CD4-positive, alpha-beta T cell treated with Interleukin-1 beta for 1 hour (primary cell): Measurements from ENCODE around the gene CAMK4.
A peak's percentile ranks its signal among the peaks of the same experiment; 100 is the strongest.
"Not testable (repeated sequence)": the region's sequence is repeated elsewhere in the genome, so short reads cannot be mapped to it uniquely, and the experiment has no call there.

Source experiments
- DNase-seq, 2 donors: peaks; one replicate each; pipeline ENCODE4 v3.0.0-alpha.2; 2020 to 2022

Gene CAMK4

DNA sequence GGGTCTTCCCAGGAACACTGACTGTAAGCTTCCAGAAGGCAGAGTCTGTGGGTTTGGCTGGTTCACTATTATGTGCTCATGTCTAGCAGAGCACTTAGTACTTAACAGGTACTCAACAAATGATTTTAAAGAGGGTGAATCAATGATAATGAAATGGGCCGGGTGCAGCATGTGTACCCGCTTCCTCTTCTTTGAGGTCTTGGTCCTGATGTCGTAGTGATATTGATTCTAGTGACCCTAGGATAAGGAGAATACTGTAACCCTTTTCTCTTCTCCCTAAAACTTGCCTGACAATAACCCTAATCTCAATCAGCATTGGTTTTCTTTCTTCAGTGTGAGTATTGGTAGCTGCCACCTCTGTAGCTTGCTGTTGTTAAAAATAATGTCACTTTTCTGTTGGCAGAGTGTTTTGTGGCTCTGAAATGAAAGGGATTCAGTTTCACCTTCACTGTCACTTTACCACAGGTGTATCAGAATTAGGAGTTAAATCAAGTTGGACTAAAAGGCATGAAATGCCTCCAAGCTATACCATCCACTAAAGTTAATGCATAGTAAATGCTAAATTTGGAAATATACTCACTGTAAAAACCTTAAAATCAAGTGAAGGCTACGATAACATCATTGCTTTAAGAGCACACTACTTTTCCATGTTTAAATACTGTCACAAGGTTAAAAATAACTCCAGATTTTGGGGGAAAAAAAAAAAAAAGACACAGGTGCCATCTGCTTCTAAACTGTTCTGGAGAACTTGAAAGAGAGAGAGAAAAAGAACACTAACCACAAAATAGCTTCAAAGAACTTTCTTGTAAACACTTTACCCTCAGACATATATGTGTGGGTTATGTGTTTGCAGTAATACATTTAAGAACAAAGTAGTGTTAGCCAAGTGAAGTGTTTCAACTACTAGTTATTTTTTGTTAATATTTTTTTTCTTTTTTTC lies 6.0 kb downstream of the CAMK4 start:
- DNase-seq = peak in 1 of 2 donors; percentile 57

DNA sequence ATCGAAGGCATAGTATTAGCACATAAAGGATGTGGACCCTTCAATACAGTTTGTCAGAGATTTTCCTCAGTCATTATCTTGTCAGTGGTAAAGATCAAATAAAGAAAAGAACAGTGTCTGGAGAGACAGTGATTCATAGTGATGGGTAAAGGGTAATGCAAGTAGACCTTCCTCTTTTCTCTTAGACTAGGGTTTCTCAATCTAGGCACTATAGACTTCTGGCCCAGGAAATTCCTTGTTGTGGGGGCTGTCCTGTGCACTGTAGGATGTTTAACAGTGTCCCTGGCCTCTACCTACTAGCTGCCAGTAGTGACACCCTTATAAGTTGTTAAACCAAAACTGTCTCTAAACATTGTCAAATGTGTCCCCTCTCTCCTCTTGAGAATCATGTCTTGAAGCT lies 6.9 kb downstream of the CAMK4 start:
- DNase-seq = no peak

DNA sequence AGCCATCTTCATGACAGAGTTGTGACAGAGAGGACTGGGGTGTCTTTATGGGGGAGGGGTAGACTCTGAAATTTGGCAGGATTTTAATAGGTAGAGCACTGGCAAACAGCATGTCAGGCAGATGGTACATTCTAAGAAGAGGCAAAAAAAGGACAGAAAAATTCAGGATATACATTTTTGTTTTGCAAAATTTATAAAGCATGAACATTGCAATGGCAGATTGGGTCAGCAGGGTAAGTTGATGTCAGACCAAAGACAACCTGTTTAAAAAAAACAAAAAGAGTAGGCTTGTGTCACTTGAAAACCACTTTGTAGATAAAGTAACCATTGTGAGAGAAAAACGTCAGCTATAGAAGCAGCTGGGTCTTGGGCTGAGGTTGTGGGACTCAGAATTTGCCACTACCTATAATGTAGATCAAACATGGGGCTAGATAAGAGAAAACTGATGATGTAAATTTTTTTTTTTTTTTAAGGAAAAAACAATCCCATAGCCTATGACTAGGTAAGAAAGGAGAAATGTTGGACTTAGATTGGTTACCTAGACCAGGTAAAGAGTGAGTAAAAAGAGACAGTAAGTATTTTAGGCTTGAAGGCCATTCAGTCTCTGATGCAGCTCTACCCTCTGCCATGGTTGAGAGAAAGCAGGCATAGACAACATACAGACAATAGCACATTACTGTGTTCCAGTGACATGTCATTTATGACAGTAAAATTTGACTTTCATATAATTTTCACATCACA lies 8.3 kb downstream of the CAMK4 start:
- peak in 1 of 2 donors; percentile 50 for DNase-seq

DNA sequence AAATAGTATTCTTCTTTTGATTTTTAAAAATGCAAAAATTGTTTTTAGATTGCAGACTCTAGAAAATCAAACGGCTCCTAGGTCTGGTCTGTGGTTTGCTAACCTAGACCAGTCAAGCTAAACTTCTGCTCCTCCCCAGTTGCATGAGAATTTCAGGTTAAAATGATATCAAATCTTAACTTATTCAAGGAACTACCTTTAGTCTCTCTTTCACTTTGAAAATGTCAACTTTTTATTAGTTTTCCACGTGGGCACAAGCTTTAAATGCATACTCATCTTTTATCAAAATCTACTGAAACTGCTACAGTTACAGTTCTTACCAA lies 8.8 kb downstream of the CAMK4 start:
- DNase-seq = no peak

DNA sequence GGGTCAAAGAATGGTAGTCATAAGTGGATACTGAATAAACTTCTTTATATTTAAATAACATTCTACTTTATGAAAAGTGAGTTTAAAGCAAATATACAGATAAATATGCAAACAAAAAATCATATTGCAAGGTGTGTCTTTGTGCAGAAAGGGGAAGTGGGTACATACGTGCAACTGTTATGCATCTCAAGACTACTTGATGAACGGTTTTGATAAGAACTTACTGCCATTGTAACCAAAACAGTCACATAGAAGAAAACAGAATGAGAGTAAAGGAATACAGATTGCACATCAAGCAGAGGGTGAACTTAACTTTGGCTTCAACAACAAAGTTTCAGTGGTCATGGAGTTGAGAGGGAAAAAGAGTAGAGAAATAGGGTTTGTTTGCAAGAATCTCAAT lies 9.9 kb downstream of the CAMK4 start:
- DNase-seq = no peak

DNA sequence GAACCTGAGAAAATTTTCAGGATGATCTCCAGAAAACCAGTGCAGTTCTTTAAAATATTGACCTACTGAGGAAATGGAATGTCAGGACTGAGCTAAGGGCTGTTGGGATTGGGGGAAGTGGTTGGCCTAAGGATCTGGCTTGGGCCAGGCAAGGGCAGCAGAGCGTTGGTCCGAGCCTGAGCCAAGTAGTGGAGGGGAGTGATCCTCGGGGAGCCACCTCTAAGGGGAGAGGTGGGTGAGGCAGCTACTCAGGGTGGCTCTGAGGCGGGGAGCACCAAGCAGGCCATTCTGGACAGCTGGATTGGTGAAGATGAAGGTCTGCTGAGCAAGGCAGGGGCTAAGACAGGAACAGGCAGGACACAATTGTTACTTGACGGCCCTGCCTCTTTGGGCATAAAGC lies 11.5 kb downstream of the CAMK4 start:
- no peak for DNase-seq

DNA sequence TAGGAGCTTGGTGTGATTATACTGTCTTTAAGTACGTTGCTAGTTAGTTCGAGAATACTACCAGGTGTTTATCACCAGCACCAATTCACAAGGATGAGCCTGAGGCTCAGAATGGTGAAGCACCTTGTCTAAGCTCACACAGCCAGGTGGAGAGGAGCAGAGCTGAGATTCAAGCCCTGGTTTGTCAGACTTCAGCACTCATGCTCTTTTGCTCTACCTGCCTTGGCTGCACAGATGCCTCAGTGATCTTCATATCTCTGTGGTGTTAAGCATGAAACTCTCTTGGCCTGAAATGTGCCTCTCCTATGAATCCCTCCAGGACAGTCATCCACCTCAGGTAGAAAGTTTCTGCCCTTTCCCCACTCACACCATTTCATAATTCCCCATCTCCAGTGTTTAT lies 12.2 kb downstream of the CAMK4 start:
- no peak for DNase-seq

DNA sequence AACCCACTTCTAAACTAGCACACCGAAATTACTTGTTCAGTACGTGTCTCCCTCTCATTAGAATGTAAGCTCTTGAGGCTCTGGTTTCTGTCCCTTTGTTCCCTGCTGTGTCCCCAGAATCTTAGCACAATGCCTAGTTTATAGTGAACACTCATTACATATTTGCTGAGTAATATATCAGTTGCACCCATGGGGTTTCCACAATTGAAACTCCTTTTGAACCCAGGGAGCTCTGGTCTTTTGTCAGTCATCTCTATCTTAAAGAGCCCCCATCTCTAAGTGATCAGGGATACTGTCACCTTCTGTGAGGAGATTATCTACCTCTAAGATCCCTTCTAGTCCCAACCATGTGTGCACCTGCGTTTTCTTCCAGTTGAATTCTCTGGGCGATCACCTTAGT lies 12.8 kb downstream of the CAMK4 start:
- DNase-seq = no peak

DNA sequence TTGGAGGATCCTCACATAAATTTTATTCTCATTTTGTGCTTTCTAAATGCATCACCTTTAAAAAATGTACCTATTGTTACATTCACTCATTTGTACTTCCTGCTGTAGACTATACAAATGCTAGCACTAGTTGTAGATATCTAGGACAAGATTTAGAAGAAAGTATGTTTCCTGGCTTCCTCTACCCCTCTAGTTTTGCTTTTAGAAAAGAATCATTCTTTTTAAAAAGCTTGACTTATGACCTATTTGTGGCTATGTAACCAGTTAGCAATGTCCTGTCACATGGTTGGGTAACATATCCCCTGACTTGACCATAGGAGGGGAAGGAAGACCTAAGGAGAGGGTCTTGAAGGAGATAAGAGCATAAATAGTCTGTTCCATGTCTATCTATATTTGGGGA lies 13.3 kb downstream of the CAMK4 start:
- DNase-seq = no peak

DNA sequence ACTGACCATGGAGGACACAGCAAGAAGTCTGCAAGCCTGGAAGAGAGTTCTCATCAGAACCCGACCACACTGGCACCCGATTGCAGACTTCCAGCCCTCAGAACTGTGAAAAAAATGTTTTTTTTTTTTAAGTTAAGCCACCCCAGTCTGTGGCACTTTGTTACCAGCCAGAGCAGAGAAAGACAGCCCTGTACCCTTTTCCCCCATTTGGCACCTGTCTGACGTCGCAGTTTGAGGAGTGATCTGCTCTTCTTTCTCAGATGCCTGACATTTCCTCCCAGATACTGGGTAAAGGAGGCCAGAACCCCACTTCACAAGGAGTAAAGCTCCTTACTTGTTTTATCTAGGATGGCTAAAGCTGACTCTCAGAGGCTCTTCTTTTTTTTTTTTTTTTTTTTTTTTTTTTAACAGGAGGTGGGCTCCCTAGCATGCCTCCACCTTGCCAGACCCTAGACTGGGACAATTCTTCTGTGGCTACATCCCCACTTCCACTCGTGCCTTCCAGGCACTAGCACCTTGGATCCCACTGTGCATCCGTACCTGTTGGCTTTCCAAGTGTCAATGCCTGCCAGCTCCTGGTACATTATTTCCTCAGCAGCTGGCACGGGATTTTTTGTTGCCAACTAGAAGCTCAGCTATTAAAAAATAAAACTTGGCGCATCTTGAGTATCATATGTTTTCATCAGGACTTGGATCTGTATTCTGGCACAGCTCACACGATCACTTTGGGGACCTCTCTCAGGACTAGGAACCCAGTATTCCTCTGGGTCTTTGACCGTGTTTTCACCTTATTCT lies 14.4 kb downstream of the CAMK4 start:
- no peak for DNase-seq

DNA sequence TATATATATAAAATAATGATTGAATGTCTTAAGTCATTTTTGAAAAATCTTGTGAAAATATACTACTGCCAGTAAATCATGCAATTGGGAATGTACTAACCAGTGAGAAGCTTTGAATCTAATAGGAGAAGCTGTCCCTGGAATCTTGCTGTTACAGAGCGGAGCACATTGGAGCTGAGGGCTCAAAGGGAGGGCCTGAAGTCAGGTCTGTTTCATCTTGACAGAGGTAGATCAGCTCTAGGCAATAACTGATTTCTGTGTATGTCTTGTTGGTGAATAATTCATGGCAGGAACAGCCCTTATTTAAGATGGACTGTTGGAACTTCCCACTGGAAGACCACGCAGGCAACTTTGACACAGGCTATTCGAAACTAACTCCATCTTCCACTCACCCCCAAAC lies 17.5 kb downstream of the CAMK4 start:
- no peak for DNase-seq

DNA sequence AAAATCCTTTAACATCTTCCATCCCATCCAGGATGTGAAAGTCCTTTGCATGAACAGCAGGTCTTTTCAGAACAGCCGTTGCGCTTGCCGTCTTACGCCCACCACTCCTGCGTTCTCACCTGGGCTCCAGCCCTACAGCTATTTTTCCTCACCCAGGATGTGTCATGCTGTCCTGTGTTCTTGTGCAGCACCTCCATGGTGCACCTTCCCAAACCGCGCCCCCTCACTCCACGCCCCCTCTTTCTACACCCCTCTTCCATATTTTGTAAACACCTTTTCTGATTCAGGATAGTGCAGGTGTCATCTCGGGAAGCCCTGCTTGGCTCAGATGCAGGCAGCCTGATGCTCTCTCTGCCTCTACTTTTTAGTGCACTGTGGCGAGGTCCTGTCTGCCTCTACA lies 18.4 kb downstream of the CAMK4 start:
- DNase-seq = no peak

DNA sequence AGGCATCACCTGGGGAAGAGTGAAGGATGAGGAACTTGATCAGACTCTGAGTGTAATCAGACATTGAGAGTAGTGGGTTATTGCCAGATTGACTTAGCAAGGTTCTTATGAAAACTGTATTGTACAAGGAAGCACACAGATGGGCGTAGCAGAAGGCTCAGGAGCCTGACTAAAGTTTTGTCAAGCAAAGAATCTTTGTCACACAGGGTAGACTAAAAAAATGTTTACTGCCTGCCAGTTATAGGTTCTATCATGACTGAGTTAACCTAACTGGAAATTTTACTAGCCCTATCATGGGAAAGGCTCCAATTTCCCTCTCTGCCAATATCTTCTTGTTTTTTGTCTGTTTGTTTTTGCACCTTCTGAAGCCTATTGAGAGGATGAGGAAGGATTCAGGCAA lies 19.1 kb downstream of the CAMK4 start:
- no peak for DNase-seq

DNA sequence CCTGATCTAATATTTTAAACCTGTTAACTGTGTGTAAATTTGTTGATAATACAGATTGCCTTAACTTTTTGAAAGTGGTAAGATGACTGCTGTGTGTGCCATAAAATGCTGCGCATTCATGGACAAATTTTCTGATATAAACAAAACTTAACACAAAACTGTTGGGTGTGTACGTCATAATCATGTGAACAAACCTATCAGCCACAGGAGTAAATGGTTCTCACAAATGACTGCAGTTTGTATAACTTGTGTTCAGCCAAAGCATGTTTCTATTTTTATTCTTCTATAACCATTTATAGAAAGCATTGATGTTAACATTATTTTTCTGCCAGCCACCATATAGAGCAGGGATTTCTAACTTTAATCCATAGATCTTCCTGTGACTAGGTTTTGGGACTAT lies 21.5 kb downstream of the CAMK4 start:
- DNase-seq = no peak

DNA sequence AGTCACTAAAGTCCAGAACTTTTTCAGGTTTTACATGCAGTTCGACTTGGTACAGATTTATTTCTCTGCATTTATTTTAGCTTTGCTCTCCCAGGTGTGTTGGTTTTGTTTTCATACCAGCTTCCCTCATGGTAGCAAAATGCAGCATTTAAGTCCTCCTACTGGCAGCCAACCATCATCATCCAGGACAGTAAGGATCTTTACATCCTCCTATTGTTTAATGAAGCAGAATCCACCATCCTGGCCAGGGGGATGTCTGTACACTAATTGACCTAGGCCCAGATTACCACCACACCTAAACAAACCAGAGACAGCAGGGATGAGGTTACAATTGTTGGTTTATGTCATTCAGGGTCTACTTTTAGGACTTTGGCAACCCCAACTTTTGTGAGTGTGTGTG lies 22.3 kb downstream of the CAMK4 start:
- no peak for DNase-seq

DNA sequence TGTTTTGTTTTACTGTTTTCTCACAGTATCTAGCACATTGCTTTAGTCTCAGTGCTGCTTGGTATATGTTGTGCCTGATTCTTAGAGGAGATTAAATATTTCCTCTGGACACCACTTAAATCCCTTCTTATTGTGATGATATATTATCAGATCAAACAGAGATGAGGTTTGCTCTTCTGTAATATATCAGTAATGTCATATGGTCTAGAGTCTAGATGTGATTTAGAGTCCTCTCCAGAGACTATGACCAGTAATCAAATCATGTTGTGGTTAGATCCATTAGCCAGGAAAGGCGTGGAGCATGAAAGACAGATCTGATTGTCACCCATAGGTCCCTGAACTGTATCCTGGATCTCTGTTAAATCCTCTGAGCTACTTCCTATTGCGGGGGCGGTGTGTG lies 24.4 kb downstream of the CAMK4 start:
- no peak for DNase-seq

DNA sequence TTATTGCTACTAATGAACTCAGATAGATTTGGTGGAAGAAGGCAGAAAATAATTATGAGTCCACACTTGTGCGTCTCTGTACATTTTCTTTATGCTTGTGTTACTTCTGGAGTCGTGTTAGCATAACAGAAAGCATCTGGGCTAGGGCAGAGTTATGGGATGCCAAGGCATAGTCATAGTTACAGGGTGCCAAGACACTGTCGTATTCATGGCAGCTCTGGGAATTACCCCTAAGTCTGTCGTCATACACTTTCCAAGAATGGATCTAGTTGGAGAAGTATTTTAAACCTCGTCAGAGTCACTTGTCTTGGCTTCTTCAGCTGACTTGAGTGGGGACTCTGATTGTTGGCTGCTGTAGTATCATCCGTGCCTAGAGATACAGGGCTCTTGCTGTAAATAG lies 27.7 kb downstream of the CAMK4 start:
- DNase-seq = no peak

DNA sequence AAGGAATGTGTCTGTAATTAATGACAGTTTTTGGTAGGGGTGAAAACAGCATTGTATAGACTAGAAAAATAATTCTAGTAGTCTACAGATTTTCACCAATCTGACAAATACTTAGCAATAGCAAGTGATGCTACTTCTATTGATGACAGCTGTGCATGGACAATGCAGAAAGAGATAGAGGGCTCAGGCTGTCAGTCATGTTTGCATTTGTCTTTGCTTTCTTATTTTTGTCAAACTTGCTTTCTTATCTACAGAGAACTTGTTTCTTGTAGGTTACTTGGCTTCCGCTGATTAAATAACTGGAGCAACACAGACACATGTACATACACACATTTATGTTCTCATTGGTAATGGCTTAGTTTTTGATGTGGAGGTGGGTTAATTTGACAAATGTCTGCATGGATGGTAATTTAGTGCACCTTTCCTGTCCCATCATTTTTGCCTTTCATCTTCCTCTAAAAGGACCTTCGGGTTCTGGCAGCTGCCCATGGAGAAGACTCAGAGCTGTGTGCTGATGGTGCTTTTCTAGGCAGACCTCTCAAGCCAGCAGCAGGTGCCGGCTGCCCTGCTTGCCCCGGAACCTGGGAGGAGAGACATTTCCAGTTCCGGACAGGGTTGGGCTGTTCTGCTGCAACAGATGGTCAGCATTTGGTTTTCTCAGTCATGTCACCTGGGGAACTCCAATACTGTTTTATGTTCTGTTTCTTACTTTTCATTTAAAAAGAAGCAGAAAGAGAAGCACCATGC lies 28.8 kb downstream of the CAMK4 start:
- DNase-seq = no peak

DNA sequence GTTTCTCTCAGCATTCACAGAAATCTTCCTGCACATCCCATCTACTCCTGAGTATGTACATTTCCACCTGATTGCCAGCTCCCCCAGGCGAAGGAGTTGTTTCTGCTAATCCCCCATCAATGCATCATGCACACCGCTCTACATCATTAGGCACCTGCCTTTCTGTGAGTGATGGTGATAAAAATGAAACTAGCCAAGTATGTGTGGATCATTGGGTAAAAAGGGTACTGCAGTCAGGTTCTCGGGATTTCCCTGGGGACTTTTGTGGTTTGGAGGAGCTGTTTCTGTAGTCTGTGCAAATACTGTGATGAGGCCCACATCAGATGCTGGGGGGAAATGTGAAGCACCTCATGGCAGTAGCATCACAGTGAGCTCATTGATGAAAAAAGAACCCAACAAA lies 30.4 kb downstream of the CAMK4 start:
- peak; percentile 65 to 78 for DNase-seq

DNA sequence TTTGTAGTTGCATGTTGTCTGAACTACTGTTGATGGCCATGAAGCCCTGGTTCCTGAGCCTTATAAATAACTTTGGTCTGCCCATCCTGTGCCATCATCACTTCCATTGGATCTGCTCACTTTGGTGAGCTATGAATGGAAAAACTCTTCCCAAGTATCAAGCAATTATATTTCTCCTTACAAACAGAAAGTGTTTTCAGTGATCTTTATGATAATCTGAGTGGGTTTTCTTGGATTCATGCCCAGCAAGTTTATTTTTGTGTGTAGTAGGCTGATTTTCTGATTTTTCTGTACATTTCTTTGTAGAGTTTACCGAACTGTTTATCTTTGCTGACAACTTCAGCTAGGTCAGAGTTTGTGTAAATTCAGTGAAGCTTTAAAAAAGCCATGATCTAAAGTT lies 31.0 kb downstream of the CAMK4 start:
- DNase-seq = no peak

DNA sequence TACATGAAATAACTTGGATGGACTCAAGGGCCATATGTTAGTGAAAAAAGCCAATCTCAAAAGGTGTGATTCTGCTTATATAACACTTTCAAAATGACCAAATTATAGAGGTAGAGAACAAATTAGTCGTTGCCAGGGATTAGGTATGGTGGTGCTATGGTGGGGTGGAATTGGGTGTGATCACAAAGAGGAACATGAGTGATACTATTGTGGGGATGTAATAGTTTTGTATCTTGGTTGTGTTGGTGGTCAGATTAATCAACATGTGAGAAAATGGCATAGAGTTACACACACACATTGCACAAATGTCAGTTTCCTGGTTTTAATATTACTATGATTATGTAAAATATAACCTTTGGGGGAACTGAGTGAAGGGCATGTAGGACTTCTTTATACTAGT lies 31.9 kb downstream of the CAMK4 start:
- no peak for DNase-seq

DNA sequence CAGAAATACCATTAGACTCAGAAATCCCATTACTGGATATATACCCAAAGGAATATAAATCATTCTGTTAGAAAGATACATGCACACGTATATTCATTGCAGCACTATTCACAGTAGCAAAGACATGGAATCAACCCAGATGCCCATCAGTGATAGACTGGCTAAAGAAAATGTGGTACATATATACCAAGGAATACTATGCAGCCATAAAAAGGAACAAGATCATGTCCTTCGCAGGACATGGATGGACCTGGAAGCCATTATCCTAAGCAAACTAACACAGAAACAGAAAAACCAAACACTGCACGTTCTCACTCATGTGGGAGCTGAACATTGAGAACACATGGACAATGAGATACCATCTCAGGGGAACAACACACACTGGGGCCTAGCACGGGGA lies 33.4 kb downstream of the CAMK4 start:
- DNase-seq = not testable (repeated sequence)

DNA sequence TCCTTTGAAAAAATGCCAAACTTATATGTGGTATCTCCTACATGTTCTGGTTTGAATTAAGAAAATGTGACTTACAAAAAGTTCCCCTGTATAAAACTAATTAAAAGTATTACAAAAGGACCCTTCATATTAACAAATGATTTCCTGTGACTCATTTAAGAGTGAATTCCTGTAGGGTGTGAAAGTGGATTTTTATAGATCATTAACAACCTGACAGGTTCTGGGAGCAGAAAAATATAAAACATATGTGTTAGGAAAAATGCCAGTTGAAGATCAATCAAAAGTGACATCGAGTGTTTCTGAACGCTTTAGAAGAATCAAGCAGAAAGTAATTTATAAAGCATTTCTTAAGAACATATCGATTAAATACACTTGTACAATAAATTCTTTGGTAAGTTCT lies 35.5 kb downstream of the CAMK4 start:
- no peak for DNase-seq
